ENCODE measurements around the gene PIK3C2B.

DNA sequence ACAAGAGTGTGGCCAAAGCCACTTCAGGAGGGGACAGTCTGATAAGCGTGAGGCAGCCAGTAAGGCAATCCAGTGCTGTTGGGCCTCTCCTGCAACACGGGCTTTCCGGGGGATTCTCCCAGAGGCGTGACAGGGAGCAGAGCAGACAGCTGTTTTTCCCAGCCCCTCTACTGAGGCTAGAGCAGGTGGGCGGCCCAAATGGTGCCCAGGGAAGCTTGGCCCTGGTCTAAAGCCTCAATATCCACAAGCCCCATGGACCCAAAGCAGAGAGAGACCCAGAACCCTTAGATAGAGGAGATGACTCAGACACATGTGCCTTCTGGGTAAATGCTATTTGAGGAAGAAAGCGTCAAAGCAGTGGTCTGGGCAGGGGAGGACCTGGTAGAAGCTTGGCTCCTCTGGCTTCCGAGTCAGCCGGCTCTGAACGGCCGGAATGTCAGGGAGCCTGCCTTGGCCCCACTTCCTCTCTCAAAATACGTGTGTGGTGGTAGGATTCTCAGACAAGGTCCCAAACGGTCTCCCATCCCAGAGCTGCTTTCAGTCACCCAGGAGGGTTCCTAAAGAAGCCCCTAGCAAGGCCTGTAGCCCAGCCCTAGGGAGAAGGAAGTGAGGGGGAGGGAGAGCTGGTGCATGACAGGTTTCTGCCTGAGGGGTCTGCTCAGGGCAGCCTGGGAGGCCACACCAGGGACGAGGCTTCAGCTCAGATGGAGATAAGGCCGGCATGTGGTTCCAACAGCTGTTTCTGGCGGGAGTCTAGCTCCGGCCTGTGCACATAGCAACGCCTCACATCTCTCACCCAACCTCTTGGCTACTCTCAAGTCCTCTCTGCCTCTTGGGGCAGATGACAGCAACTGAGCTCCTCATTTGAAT, 28.8 kb downstream of the PIK3C2B start:
- TF ChIP-seq, protein P1, sequence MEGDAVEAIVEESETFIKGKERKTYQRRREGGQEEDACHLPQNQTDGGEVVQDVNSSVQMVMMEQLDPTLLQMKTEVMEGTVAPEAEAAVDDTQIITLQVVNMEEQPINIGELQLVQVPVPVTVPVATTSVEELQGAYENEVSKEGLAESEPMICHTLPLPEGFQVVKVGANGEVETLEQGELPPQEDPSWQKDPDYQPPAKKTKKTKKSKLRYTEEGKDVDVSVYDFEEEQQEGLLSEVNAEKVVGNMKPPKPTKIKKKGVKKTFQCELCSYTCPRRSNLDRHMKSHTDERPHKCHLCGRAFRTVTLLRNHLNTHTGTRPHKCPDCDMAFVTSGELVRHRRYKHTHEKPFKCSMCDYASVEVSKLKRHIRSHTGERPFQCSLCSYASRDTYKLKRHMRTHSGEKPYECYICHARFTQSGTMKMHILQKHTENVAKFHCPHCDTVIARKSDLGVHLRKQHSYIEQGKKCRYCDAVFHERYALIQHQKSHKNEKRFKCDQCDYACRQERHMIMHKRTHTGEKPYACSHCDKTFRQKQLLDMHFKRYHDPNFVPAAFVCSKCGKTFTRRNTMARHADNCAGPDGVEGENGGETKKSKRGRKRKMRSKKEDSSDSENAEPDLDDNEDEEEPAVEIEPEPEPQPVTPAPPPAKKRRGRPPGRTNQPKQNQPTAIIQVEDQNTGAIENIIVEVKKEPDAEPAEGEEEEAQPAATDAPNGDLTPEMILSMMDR (optimal IDR thresholded peaks at IDR 0.05 in 1 of 3, IDR thresholded peaks at IDR 0.05 in 1 of 3, conservative IDR thresholded peaks at IDR 0.05 in 1 of 3; ENCODE audit: extremely low read depth in 1 of 3, insufficient read depth in 2 of 3, low read length in 3 of 3): no peak
- no peak for TF ChIP-seq EZH2 (IDR thresholded peaks at IDR 0.05; ENCODE audit: low read length)

Measured in keratinocyte (primary cell).